Measurements from ENCODE around the gene BICD1.

DNA sequence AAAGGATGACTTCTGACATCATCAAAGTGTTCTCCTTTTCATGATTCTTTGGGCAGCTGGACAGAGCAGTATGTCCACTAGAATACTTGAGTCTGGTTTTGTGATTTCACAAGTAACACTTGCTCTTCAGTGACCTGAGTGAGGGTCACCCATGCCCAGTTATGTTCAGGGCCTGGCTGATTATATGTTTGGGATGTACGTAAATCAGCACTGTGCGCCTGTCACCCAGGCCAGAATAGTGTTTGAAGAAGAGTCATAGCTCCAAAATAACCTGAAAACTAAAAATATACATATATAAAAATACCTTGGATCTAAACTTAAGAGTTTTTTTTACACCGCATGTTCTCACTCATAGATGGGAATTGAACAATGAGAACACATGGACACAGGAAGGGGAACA, 3.8 kb downstream of the BICD1 start:
- no peak for TF ChIP-seq CTCF (IDR thresholded peaks at IDR 0.05; ENCODE audit: low read depth, low read length, missing input control)
- no peak for TF ChIP-seq RXRA (IDR thresholded peaks at IDR 0.05)
- no peak for TF ChIP-seq REST (IDR thresholded peaks at IDR 0.05)
- TF ChIP-seq SP1 (IDR thresholded peaks at IDR 0.05) = no peak
- no peak for TF ChIP-seq ATF3 (IDR thresholded peaks at IDR 0.05)
- TF ChIP-seq MAX (IDR thresholded peaks at IDR 0.05) = no peak
- TF ChIP-seq RAD21 (IDR thresholded peaks at IDR 0.05) = no peak
- TF ChIP-seq JUND (IDR thresholded peaks at IDR 0.05) = no peak
- no peak for TF ChIP-seq HNF4G (IDR thresholded peaks at IDR 0.05)
- no peak for TF ChIP-seq GABPA (IDR thresholded peaks at IDR 0.05 in 1 of 2, conservative IDR thresholded peaks at IDR 0.05 in 1 of 2)
- no peak for TF ChIP-seq ZBTB33 (IDR thresholded peaks at IDR 0.05)
